ENCODE results near the gene HACD2.

Gene HACD2

GRCh38 chr3:123444023-123444422, 140.8 kb downstream of the HACD2 start:
- no peak for DNase-seq

- no peak for DNase-seq
These were observed 141.9 kb downstream of the HACD2 start for GRCh38 chr3:123442908-123443307.

GRCh38 chr3:123442125-123442524, 142.7 kb downstream of the HACD2 start:
- no peak for DNase-seq

All from left hindlimb (tissue), 1 donor.